HG03457 (cell line): ENCODE measurements around the gene ESPNL.
"Not testable (repeated sequence)": the region's sequence is repeated elsewhere in the genome, so short reads cannot be mapped to it uniquely, and the experiment has no call there.

Experiments
- ATAC-seq: cut with Tn5 transposase; IDR thresholded peaks from one replicate; pipeline ENCODE4 v1.9.1; 2021; ENCODE audit warnings: moderate number of reproducible peaks; ENCODE audit not compliant: unreplicated experiment

Gene ESPNL

GRCh38 chr2:238114331-238114841 lies 14.2 kb downstream of the ESPNL start:
- ATAC-seq = no peak

- no peak for ATAC-seq
Observed at GRCh38 chr2:238114851-238115660, 14.9 kb downstream of the ESPNL start.

- not testable (repeated sequence) for ATAC-seq
Observed at GRCh38 chr2:238115709-238116108, 15.6 kb downstream of the ESPNL start.

GRCh38 chr2:238116298-238117198 lies 16.4 kb downstream of the ESPNL start:
- no peak for ATAC-seq

- no peak for ATAC-seq
Observed at GRCh38 chr2:238117199-238118154, 17.3 kb downstream of the ESPNL start.

GRCh38 chr2:238119756-238120462 lies 19.8 kb downstream of the ESPNL start:
- ATAC-seq = no peak

- no peak for ATAC-seq
Observed at GRCh38 chr2:238120463-238121298, 20.5 kb downstream of the ESPNL start.

GRCh38 chr2:238121511-238122286 lies 21.6 kb downstream of the ESPNL start:
- no peak for ATAC-seq

- ATAC-seq = no peak
Observed at GRCh38 chr2:238122287-238123217, 22.4 kb downstream of the ESPNL start.

- no peak for ATAC-seq
Observed at GRCh38 chr2:238123218-238123971, 23.3 kb downstream of the ESPNL start.

- ATAC-seq = no peak
Observed at GRCh38 chr2:238123991-238124470, 23.9 kb downstream of the ESPNL start.

GRCh38 chr2:238124488-238125126 lies 24.5 kb downstream of the ESPNL start:
- no peak for ATAC-seq

- no peak for ATAC-seq
Observed at GRCh38 chr2:238125127-238125885, 25.2 kb downstream of the ESPNL start.

- ATAC-seq = no peak
Observed at GRCh38 chr2:238126338-238126737, 26.2 kb downstream of the ESPNL start.

GRCh38 chr2:238126775-238127164 lies 26.6 kb downstream of the ESPNL start:
- ATAC-seq = no peak
